AG08396 (cell line): ENCODE data around the gene PHF5A.

Experiments used
- DNase-seq: peaks from one replicate; pipeline ENCODE4 v3.0.0; 2012; ENCODE audit warnings: low spot score, mixed read lengths

Gene PHF5A

GRCh38 chr22:41411021-41411851 is 57.3 kb downstream of the PHF5A start:
- DNase-seq = no peak

DNA sequence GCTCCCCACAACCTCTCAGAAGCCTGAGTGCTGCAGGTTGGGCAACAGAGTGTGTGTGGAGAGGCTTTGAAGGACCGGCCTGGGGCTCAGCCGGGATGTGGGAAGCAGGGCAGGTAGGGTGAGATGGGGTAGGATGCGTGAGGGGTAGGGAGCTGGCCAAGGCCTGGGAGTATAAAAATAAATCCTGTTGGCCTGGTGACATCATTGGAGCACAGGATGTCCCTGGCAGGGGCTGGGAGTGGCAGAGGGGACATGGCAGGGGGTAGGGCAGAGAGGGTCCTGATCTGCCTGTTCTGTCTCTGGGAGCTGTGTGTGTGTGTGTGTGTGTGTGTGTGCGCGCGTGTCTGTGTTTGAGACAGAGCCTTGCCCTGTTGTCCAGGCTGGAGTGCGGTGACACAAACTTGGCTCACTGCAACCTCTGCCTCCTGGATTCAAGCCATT is 58.2 kb downstream of the PHF5A start:
- no peak for DNase-seq
